K562 treated with DMSO at 1 percent for 4 hours (cell line): Measurements from ENCODE around the gene TRIM49B. TPM values are rescaled to one million over a fixed set of nuclear protein-coding genes. Genes with fewer than 3 reads are reported as not detected.

Source experiments
- total RNA-seq: library from RNA; unstranded; fragments of 300-600 nt; gene quantifications from 2 replicates; pipeline ENCODE4 v1.2.3, GENCODE V29; 2022; ENCODE audit not compliant: insufficient read depth

The TRIM49B gene, protein sequence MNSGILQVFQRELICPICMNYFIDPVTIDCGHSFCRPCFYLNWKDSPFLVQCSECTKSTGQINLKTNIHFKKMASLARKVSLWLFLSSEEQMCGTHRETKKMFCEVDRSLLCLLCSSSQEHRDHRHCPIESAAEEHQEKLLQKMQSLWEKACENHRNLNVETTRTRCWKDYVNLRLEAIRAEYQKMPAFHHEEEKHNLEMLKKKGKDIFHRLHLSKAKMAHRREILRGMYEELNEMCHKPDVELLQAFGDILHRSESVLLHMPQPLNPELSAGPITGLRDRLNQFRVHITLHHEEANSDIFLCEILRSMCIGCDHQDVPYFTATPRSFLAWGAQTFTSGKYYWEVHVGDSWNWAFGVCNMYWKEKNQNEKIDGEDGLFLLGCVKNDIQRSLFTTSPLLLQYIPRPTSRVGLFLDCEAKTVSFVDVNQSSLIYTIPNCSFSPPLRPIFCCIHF
- not detected in 2 replicates for total RNA-seq

DNA sequence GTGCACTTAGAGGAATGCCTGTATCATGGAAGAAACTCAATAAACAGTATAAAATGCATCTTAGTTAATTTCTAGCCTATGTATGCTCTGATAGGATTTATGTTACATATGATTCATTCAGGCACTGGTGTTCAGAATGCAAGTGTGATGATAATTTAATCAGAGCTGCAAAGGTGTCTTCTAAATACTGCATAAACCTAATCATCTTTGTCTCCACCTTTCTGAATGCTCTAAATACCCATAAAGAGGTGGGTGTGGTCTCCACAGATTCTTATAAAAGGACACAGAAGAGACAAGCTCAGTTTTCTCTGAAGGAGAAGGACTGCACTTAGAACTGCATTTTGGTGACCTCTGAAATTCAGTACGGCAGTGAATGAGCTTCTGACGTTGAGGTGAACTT, at the start of gene TRIM49B:
Gene TRIM49B (plus strand): TSS at position 301 of the 400 bp plus-strand sequence. CDS start 2,777 bp downstream, outside the sequence.

DNA sequence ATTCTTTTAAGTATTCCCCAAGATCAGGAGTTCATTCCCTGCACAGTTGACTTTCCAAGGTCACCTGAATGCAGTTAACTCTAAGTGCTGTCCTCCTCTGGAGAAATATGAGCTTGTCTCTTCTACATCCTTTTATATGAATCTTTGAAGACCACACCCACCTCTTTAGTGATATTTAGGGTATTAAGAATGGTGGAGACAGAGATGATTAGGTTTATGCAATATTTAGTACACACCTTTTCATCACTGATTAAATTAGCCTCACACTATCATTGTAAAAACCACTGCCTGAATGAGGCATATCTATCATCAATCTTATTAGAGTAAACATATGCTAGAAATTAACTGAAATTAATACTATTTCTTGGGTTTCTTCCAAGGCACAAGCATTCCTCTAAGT, 44.8 kb upstream of the TRIM49B start, which contains the start of gene TRIM51G:
Gene TRIM51G (minus strand): TSS at position 101 of the 400 bp plus-strand sequence. CDS start 2,190 bp downstream, outside the sequence.

DNA sequence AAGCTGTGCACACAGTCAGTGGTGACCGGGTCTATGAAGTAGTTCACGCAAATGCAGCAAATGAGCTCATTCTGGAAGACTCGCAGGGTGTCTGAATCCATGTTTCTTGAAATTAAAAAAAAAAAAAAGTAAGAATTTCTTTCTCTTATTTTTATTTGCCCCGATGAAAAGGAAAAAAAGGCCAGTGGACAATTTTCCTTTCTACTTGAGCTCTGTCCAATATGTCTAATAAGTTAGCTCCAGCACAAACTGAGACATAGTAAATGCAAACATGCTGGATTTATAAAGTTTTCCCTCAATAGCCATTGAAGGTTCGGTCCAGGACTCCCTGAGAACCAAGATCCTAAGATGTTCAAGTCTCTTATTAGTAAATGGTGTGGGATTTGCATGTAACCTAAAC, 30.4 kb downstream of the TRIM49B start, which contains the start of gene TRIM64C:
Gene TRIM64C (minus strand): TSS at position 101 of the 400 bp plus-strand sequence. CDS start 0 bp downstream, at position 101.

Other genes starting within 250 kb of the TRIM49B start
- not detected in 2 replicates for gene TRIM51G, start 44.9 kb upstream of the TRIM49B start, total RNA-seq
- not detected in 2 replicates for gene TRIM64C, start 30.3 kb downstream of the TRIM49B start, total RNA-seq
- not detected in 2 replicates for gene FOLH1, start 179.8 kb downstream of the TRIM49B start, total RNA-seq